Measurements from ENCODE around the gene C1QTNF1.

DNA sequence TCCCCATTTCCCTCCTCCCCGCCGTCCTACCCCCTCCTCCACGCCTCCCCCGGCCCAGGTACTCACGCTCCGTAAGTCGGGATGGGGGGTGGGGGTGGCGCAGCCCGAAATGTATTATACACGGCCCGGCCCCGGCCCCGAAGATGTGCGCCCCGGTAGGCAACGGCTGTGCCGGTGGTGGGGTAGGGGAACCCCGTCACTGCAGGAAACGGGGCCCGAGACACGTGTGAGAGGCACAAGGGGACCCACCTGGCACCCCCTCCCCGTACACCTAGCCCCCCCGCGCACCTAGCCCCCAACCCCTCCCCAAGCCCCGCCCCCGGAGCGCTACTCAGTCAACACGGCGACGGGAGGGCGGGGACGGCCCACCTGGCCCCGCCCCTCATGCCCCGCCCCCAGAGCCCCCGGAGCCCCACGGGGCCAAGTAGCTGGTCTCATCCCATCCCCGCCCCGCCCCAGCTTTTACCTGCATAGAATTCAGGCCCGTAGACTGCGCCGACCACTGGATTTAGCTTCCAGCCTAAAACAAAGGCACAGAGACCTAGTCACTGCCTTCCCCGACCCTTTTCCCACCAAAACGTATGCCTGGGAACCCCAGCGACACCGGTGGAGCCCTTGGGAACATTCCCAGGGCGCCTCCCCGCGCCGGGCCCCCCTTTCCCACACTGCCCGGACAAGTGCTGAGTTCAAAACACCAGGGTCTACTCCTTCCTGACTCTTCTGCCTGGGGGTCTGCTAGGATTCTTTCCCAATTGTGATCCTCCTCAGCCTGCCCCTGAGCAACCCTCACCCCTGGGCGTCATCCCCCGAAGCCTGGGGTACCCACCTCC is 73.5 kb downstream of the C1QTNF1 start:
- TF ChIP-seq POLR2AphosphoS5 (IDR thresholded peaks at IDR 0.05) (no peak), CTCF (IDR thresholded peaks at IDR 0.05) (no peak)

Data from suprapubic skin (tissue), 3 donors.